ENCODE results near the gene IGFBP2.

IGFBP2 gene

DNA sequence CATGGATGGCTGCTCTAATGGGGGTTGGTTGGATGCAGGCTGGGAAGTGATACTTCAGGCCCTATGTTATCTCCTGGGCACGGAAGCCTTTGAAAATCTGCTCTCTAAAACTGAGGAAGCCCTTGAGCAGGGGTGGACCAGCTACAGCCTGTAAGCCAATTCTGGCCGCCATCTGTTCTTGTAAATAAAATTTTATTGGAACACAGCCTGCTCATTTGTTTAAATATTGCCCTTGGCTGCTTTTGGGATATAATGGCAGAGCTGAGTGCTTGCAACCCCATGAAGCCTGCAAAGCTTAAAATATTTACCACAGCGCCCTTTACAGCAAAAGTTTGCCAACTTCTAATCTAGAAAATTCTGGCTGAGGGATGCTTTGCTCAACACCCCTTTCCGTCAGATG, 11.9 kb upstream of the IGFBP2 start:
- DNase-seq (ENCODE audit: low read depth, low spot score): no peak
- H3K27me3 ChIP-seq (ENCODE audit: insufficient read depth, insufficient read length): no peaks in the 10 kb centered on the region
- H3K4me1 ChIP-seq (ENCODE audit: insufficient read depth, insufficient read length): peaks cover 8% of the 10 kb centered on the region
- H3K9me3 ChIP-seq (ENCODE audit: insufficient read depth, low read length): no peaks in the 10 kb centered on the region
- no peak overlapping the region for H3K9ac ChIP-seq (ENCODE audit: insufficient read length, low read depth)
- TF ChIP-seq ZNF274 (IDR thresholded peaks at IDR 0.05; ENCODE audit: low read depth, low read length) (no peak), SUZ12 (IDR thresholded peaks at IDR 0.05; ENCODE audit: extremely low read depth, insufficient read depth, insufficient read length) (no peak), YY1 (IDR thresholded peaks at IDR 0.05; ENCODE audit: insufficient read depth, insufficient read length) (no peak)
- no peak overlapping the region for H3K4me3 ChIP-seq (ENCODE audit: insufficient read length, low read depth)
- no peaks in the 10 kb centered on the region for H3K36me3 ChIP-seq (ENCODE audit: insufficient read depth, insufficient read length, low read length)

DNA sequence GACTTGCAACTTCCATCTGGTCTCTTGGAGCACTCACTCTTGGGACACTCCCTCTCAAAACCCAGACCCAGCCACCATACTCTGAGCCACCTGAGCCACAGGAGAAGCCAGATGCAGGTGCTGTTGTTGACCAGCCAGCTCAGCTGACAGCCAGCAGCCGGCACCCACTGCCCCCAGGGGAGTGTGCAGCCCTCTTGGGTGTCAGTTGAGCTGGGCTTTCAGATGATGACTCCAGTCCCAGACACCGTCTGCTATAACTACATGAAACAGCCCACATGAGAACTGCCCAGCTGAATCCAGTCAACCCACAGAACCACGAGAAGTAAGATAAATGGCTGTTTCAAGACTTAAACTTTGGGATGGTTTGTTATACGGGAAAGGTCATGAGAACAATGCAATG, 10.7 kb upstream of the IGFBP2 start:
- Histone ChIP-seq H3K4me3 (ENCODE audit: insufficient read length, low read depth) (no peak overlapping the region), H3K9ac (ENCODE audit: insufficient read length, low read depth) (no peak overlapping the region), H3K4me1 (ENCODE audit: insufficient read depth, insufficient read length) (peaks cover 6% of the 10 kb centered on the region), H3K36me3 (ENCODE audit: insufficient read depth, insufficient read length, low read length) (no peaks in the 10 kb centered on the region), H3K9me3 (ENCODE audit: insufficient read depth, low read length) (no peaks in the 10 kb centered on the region), H3K27me3 (ENCODE audit: insufficient read depth, insufficient read length) (no peaks in the 10 kb centered on the region)
- DNase-seq (ENCODE audit: low read depth, low spot score): no peak
- TF ChIP-seq YY1 (IDR thresholded peaks at IDR 0.05; ENCODE audit: insufficient read depth, insufficient read length): no peak

DNA sequence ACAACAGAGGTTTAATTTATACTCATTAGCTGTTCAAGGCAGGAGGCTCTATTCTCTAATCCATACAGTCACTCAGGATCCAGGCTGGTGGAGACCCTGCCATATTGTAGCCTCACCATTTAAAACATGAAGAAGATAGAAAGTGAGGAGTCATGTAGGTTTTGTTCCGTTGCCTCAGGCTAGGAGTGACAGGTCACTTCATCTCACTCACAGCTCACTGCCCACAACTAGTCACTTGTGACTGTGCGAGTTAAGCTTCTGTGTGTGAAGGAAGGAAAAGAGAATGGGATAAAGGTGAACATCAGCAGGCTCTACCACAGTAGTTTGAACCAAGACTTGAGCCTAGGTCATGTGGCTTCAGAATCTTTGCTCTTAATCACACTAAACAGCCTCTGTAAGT, 9.0 kb upstream of the IGFBP2 start:
- Histone ChIP-seq H3K4me1 (ENCODE audit: insufficient read depth, insufficient read length) (peaks cover 3% of the 10 kb centered on the region), H3K36me3 (ENCODE audit: insufficient read depth, insufficient read length, low read length) (no peaks in the 10 kb centered on the region), H3K4me3 (ENCODE audit: insufficient read length, low read depth) (no peak overlapping the region), H3K9ac (ENCODE audit: insufficient read length, low read depth) (no peak overlapping the region), H3K9me3 (ENCODE audit: insufficient read depth, low read length) (no peaks in the 10 kb centered on the region), H3K27me3 (ENCODE audit: insufficient read depth, insufficient read length) (no peaks in the 10 kb centered on the region)
- no peak for DNase-seq (ENCODE audit: low read depth, low spot score)
- TF ChIP-seq SUZ12 (IDR thresholded peaks at IDR 0.05; ENCODE audit: extremely low read depth, insufficient read depth, insufficient read length): no peak
- no peak for TF ChIP-seq ZNF274 (IDR thresholded peaks at IDR 0.05; ENCODE audit: low read depth, low read length)
- no peak for TF ChIP-seq YY1 (IDR thresholded peaks at IDR 0.05; ENCODE audit: insufficient read depth, insufficient read length)

DNA sequence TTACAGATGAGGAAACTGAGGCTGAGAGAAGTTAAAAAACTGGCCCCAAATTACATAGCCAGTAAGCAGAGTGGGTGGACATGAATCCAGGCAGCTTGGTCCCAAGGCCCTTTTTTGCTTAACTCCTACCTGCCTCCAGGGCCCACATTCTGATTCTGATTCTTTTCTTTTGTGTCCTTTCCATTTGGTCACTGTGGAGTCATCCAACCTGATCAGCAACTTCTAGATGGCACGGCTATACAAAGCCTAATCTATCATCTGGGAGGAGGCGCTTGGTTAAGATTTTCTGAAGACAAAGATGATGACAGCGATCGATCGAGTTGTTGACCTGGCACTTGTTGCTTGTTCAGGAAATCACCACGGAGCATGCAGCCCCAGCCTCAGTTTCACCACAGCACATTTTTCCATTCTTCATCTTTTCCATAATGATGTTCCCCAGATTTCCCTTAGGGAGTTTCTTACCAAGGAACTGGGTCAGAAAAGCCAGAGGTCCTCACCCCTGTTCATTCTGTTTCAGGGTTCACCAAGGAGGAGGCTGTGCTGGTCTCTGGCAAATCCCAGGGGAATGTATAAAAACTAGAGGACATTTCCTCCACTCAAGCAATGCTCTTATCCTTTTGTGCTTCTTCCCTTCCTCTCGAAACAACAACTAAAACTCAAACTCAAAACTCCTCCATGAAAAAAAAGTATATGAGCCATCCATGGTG, 6.9 kb upstream of the IGFBP2 start:
- no peak for DNase-seq (ENCODE audit: low read depth, low spot score)
- Histone ChIP-seq H3K4me3 (ENCODE audit: insufficient read length, low read depth) (no peak overlapping the region), H3K9ac (ENCODE audit: insufficient read length, low read depth) (no peak overlapping the region), H3K36me3 (ENCODE audit: insufficient read depth, insufficient read length, low read length) (no peaks in the 10 kb centered on the region), H3K4me1 (ENCODE audit: insufficient read depth, insufficient read length) (no peaks in the 10 kb centered on the region), H3K27me3 (ENCODE audit: insufficient read depth, insufficient read length) (no peaks in the 10 kb centered on the region), H3K9me3 (ENCODE audit: insufficient read depth, low read length) (no peaks in the 10 kb centered on the region)
- no peak for TF ChIP-seq YY1 (IDR thresholded peaks at IDR 0.05; ENCODE audit: insufficient read depth, insufficient read length)
- TF ChIP-seq ZNF274 (IDR thresholded peaks at IDR 0.05; ENCODE audit: low read depth, low read length): no peak
- no peak for TF ChIP-seq SUZ12 (IDR thresholded peaks at IDR 0.05; ENCODE audit: extremely low read depth, insufficient read depth, insufficient read length)

DNA sequence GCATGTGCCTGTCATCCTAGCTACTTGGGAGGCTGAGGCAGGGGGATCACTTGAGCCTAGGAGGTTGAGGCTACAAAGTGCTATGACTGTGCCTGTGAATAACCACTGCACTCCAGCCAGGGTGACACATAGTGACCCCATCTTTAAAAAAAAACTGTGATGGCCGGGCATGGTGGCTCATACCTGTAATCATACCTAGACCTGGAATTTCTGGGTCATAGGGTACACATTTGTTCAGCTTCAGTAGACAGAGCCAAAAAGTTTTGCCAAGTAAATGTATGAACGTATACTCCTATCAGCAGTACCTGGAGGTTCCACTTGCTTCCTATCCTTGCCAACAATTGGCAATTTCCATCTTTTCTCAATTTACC, 6.4 kb upstream of the IGFBP2 start:
- no peak for TF ChIP-seq ZNF274 (IDR thresholded peaks at IDR 0.05; ENCODE audit: low read depth, low read length)
- no peak for TF ChIP-seq YY1 (IDR thresholded peaks at IDR 0.05; ENCODE audit: insufficient read depth, insufficient read length)
- TF ChIP-seq SUZ12 (IDR thresholded peaks at IDR 0.05; ENCODE audit: extremely low read depth, insufficient read depth, insufficient read length): no peak
- Histone ChIP-seq H3K9ac (ENCODE audit: insufficient read length, low read depth) (no peak overlapping the region), H3K27me3 (ENCODE audit: insufficient read depth, insufficient read length) (peaks cover 2% of the 10 kb centered on the region), H3K36me3 (ENCODE audit: insufficient read depth, insufficient read length, low read length) (no peaks in the 10 kb centered on the region), H3K4me1 (ENCODE audit: insufficient read depth, insufficient read length) (no peaks in the 10 kb centered on the region), H3K9me3 (ENCODE audit: insufficient read depth, low read length) (no peaks in the 10 kb centered on the region), H3K4me3 (ENCODE audit: insufficient read length, low read depth) (no peak overlapping the region)
- DNase-seq (ENCODE audit: low read depth, low spot score): no peak

DNA sequence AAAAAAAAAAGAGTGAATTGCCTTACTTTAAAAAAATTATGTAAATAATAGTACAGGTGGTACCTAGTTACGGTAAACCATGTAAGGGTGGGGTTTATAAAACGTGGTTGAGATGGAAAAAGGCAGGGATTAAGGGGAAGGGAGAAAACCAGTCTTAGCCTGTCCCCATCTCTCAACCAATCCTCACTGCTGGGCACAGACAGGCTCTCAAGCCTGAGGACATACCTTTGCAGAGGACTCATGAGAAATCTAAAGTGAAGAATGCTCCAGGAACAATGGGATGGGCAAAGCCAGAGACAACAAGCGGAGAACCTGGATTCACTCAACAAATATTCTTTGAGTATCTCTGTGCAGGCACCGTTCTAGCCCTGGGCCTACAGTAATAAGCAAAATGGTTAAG, 3.4 kb upstream of the IGFBP2 start:
- Histone ChIP-seq H3K9me3 (ENCODE audit: insufficient read depth, low read length) (no peaks in the 10 kb centered on the region), H3K36me3 (ENCODE audit: insufficient read depth, insufficient read length, low read length) (no peaks in the 10 kb centered on the region), H3K27me3 (ENCODE audit: insufficient read depth, insufficient read length) (peaks cover 12% of the 10 kb centered on the region), H3K4me1 (ENCODE audit: insufficient read depth, insufficient read length) (peaks cover 5% of the 10 kb centered on the region), H3K4me3 (ENCODE audit: insufficient read length, low read depth) (no peak overlapping the region), H3K9ac (ENCODE audit: insufficient read length, low read depth) (no peak overlapping the region)
- TF ChIP-seq YY1 (IDR thresholded peaks at IDR 0.05; ENCODE audit: insufficient read depth, insufficient read length): no peak
- DNase-seq (ENCODE audit: low read depth, low spot score): no peak

DNA sequence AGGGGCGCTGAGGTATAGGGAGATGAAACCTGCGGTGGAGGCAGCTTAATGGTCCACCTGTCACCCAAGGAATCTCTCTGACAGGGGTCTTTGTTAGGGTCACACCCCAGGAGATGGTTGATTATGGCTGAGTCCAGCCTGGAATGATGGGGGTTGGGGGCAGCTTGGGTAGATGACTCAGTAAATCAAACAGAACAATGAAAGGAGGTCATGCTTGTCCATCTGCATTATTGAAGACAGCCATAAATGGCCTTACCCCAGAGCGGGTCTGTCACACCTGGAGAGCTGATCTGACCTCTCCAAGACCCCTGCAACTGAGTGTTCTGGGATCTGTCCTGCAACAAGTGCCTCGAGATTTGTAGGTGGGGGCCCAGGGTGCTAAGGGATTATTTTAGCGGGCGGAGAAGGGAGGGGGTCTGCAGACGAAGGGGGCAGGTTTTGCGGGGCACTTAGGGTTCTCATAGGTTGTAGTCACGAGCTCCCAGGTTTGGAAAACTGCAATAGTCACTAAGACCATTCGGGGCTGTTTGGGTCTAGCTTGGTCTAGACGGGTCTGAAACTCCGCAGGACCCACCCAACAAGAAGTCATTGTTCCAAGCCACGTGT, 771 bp upstream of the IGFBP2 start:
- H3K36me3 ChIP-seq (ENCODE audit: insufficient read depth, insufficient read length, low read length): peaks cover 5% of the 10 kb centered on the region
- no peak for TF ChIP-seq YY1 (IDR thresholded peaks at IDR 0.05; ENCODE audit: insufficient read depth, insufficient read length)
- no peak for TF ChIP-seq SUZ12 (IDR thresholded peaks at IDR 0.05; ENCODE audit: extremely low read depth, insufficient read depth, insufficient read length)
- TF ChIP-seq ZNF274 (IDR thresholded peaks at IDR 0.05; ENCODE audit: low read depth, low read length): no peak
- DNase-seq (ENCODE audit: low read depth, low spot score): no peak
- H3K9ac ChIP-seq (ENCODE audit: insufficient read length, low read depth): peak overlapping the region; percentile 81
- peaks cover 12% of the 10 kb centered on the region for H3K27me3 ChIP-seq (ENCODE audit: insufficient read depth, insufficient read length)
- peak overlapping the region; percentile 79 for H3K4me3 ChIP-seq (ENCODE audit: insufficient read length, low read depth)
- H3K4me1 ChIP-seq (ENCODE audit: insufficient read depth, insufficient read length): peaks cover 13% of the 10 kb centered on the region
- H3K9me3 ChIP-seq (ENCODE audit: insufficient read depth, low read length): no peaks in the 10 kb centered on the region
